EL (cell line): ENCODE measurements around the gene PER2.

Experiments used
- DNase-seq: peaks from one replicate; pipeline ENCODE4 v3.0.0-alpha.2; 2016

Gene PER2

DNA sequence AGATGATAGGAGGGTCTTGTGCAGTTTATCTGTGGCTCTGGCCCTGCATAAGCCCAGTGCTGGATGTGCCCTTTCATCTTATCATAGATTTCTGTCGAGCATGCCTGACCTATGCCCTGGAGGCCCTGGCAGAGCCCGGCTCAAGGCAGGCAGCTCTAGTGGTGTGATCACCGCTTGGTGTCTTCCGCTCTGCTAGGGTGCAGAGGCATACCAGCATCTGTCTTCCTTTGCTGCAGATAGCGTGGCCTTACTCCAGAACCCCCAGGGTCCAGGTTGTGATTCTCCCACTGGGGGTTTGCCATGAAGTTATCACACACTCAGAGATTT is 18.2 kb upstream of the PER2 start:
- no peak for DNase-seq

DNA sequence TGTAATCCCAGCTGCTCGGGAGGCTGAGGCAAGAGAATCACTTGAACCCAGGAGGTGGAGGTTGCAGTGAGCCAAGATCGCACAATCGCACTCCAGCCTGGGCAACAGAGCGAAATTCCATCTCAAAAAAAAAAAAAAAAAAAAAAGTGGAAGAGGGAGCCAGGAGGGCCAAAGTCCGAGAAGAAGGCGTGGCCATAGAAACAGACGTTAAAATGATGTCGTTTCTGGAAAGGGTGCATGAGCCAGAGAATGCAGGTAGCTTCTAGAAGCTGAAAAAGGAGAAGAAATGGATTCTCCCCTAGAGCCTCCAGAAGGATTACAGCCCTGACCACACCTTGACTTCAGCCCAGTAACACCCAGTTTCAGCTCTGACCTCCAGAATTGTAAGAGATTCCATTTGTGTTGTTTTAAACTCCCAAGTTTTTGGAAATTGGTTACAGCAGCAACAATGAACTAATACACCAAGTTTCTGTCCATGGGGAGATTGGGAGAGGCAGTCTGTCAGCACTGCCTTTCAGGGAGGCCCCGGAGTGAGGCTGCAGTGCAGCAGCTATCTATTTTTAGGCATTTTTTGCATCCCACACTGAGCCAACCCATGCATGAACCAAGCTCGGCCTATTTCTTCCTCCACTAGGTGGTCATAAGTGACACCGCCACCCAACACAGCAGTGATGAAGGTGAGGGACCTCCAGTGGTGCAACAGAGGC is 17.7 kb upstream of the PER2 start:
- no peak for DNase-seq

DNA sequence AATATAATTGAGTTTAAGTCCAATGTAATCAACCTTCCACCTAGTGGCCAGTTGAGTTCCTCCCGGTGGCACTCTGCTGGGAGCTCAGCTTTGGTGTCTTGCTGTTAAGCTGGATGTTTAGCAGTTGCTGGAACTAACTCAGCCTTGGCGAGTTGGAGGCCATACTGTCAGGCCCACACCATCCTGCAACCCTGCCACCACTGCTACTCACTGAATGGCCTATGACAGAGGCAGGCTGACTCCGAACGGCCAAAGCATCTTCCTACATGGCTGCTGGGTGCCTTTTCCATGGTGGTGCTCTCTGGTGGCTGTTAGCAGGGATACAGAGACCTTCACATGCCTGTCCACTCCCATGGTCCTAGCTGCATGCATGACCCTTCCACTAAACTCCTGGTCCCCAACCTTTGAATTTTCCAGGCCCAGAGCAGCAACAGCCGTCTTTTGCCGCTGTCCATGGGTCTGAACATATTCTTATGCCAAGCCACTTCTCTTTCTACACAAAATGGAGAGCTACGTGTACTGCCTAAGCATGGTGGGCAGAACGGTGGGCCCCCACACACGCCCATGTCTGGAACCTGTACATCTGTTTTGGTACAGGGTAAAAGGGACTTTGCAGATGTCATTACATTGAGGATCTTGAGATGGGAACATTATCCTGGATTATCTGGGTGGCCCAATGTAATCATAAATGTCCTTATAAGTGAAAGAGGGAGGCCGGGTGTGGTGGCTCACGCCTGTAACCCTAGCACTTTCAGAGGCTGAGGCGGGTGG is 16.9 kb upstream of the PER2 start:
- no peak for DNase-seq

DNA sequence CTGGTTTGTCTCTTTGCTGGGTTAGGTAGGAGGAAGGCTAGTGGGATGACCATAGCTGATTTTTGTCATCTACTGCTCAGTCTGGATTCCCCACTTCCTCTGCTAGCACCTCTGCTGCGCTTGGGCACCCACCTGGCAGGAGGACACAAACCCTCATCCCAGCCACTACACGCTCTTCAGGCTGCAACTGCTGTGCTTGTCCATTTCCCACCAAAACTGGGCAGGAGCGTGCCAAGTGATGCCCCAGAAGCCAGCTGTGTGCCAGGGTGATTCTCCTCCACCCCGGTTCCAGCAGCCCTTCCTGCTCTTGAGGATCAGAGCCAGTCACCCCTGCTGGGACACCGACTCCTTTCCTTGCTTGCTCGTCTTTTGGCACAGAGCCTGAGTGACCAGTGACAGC is 15.7 kb upstream of the PER2 start:
- DNase-seq: no peak

DNA sequence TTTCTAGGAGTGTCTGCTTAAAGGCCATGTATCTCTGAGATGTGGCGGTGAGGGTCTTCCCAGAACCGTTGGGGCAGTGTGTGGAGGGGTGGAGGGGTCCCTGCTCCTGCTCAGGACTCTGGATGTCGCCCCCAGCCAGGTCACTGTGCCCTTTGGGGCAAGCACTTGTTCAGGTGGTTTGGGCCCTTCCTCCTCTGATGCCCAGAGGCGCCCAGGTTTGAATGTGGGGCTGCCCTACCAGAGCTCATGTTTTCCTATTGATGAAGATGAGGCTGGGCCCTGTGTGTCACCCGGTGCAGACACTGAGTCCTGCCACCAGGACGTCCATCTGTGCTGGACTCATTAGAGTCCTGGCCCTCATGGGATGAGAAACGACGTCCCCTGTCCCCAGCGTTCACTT is 14.3 kb upstream of the PER2 start:
- DNase-seq: no peak

DNA sequence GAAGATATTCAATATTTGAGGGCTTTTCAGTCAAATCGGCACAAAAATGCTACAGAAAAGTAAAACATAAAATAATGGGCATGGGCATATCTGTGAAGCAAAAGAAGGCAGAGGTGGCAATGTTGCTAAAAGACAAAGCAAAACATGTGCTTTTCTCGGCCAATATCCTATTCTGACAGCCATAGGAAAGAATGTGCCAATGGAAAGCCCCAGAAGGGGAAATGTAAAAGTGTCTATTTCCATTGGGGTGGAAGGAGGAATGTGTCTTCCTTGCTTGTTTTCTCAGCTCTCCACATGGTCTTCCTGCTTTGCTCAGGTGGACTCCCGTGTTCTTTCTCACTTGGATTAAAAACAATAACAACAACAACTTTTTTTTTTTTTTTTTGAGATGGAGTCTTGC is 13.7 kb upstream of the PER2 start:
- DNase-seq: no peak

DNA sequence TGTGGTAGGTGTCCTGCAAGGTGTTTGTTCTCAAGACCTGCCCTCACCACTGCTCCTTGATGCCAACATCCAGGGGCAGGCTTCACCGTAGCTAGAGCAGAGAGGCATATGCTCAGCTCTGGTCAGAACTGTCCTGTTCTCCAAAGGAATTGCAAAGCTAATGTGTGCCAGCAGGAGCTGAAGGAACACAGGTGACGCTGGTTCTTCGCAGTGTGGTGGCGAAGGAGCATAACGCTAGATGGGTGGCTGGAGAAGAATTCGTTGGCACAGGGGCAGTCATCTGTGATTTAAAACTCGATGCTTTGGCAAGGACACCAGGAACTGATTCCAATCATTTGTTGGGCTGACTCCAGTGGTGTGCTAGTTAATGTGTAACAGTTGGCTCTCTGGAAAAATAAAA is 11.4 kb upstream of the PER2 start:
- DNase-seq: no peak

DNA sequence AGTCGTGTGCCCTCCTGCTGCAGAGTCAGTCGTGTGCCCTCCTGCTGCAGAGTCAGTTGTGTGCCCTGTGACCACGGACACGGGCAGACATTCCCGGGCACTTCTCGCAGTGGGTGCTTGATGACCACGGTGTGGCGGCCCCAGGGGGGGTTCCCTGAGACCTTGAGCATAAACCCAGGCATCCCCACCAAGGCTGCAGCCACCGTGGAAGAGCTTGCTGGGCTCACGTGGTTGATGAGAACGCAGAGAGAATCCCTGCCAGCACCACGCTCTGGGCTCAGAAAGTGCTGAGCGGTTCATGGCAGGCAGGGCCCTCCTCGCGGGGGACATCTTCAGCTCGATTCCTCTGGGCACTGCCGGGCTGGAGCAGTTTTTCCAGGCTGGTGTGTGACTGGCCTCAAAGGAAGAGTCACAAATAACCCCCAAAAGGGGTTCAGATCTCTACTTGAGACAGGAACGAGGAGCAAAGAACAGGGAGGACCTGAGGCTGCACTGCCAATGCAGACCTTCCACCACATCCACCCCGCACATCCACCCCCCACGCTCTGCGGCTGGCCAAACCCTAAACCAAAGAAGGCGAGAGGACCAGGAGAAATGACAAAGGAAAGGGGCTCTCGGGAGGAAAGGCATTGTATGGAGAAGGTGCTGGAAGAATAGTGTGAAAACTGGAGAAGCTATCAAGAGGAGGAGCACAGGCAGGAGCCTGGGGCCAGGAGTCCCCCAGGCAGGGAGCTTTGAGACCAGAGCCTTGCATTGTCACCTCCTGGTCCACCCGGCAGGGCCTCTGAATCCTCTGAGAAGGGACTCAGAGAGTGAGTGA is 8.4 kb upstream of the PER2 start:
- DNase-seq: no peak

DNA sequence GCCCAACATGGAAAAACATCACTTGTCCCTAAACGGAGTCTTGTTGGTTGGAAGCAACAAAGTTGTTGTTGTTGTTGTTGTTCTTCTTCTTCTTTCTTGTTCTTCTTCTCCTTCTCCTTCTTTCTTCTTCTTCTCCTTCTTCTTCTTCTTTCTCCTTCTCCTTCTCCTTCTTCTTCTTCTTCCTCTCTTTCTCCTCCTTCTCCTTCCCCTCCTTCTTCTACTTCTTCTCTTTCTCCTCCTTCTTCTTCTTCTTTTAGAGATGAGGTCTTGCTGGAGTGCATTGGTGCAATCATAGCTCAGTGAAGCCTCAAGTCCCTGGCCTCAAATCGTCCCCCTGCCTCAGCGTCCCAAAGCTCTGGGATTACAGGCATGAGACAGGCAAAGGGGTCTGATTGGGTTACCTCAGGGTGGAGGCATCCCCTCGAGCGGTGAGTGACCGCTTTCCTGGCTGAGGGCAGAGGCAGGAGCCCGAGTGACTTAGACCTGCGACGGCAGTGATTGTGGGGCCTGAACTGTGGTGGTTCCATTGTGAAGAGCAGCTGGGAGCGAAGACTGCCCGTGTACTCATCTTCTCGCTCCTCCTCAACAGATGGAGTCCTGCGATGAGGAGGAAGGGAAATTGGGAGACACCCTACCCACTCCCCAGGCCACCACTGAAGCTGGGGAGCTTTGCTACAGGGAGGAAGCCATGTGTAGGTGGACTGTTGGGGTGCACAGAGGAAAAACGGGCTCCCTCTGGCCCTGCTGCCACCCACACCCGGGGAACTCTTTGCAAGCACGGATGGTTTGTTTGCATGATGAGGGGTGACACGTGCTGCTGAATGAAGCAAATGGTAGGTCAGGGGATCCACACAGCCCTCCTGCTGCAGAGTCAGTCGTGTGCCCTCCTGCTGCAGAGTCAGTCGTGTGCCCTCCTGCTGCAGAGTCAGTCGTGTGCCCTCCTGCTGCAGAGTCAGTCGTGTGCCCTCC is 7.0 kb upstream of the PER2 start:
- no peak for DNase-seq

DNA sequence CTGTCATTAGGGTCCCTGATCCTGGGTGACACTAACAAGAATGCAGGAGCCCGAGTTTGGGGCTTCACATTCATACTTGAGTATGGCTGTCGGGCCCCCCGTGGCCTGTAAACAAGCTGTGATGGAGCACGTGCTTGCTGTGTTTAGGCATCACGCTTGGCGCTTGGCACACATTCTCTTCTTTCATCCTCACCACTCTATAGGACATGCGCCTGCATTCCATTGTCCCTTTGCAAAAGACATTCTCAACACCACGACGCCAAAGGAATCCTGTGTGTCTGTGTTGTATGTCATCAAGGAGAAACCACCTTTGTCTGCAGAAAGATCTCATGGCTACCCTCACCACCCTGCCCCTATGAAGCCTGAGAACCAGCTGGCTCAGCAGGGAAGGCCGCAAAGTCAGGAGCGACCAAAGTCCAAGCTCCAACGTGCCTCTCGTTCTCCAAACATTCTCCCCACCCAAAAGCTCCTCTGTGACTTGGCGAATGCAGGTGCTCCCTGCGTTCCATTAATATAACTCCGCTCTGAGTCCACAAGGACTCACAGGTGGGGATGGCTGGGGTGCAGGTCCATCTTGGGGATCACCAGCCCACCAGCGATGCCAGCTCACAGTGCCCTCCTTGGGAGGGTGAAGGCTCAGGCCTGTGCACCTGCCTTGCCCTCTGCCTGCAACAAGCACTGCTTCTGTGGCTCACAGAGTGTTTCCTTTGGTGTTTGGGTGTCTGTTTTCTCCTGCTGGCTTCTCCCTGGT is 6.2 kb upstream of the PER2 start:
- DNase-seq: no peak

DNA sequence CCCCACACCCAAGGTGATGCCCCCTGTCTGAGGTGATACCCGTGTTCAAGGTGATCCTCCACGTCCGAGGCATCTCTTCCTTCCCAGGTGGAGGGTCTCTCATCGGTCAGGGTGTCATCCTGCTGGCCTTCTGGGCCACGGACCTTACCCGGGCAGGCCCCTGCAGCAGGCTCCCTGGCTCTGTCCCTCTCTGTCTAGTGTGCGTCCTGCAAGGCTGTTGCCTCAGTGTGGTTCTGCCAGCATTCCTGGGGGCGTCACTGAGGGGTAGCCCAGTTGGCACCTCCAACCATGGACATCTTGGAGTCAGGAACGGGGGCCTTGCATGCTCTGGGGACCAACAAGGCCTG is 5.6 kb upstream of the PER2 start:
- DNase-seq: no peak

DNA sequence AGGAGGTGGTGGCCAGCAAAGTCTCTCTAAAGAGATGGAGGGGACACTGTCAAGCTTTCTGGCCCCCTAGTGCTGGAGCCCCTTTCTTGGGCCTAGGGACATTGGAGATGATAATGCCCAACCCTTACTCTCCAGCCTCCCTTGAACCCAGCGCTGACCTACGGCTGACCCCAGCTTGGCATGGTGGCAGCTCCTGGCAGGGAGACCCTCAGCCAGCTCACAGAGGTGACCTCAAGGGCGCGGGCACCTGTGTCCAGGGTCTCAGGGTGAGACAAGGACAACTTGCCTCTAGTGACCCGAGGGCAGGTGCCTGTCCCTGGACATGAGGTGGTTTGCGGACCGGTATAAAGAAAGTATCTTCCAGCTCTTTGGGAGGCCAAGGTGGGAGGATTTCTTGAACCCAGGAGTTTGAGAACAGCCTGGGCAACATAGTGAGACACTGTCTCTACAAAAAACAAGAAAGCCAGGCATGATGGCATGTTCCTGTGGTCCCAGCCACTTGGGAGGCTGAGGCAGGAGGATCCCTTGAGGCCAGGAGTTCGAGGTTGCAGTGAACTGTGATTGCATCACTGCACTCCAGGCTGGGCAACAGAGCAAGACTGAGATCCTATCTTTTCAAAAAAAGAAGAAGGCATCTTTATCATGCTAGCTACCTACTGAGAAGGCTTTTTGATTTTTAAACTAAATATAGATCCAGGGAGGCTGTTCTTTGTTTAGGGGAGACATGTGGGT is 3.3 kb upstream of the PER2 start:
- DNase-seq: no peak

DNA sequence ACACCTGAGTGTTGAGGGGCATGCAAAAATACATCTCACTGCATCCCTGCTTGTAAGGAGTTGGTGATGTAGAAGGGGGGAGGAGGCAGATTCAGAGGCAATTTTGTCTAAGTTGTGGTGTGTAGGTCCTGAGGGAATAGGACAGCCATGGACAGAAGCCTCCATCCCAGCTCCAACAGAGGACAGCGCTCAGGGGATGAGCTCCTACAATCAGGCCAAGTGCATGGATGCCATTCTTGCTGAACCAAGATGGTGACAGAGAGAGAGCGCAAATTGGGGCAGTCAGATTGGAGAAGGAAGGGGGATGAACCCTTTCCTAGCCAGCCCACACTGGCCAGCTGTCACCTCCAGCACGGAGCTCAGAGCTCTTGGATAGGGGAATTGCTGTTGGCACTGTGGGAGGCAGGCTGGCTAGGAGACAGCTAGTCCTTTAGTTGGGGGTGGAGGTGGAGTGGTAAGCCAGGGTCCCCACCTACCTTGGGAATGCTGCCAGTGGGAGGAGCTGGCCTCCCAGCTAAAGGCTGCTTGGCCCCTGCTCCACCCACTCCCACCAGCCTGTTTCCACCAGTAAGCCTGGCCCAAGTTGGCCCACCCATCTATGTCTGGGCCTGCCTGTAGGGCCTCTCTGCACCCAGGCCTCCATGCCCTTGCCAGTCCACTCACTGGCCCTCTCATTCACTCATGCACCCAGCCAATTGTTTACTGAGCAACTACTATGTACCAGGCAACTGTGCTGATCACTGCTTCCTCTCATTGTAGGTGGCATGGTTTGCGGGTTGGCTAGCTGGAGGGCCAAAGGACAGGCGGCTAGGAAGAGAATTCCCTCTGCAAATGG is 2.5 kb upstream of the PER2 start:
- no peak for DNase-seq

DNA sequence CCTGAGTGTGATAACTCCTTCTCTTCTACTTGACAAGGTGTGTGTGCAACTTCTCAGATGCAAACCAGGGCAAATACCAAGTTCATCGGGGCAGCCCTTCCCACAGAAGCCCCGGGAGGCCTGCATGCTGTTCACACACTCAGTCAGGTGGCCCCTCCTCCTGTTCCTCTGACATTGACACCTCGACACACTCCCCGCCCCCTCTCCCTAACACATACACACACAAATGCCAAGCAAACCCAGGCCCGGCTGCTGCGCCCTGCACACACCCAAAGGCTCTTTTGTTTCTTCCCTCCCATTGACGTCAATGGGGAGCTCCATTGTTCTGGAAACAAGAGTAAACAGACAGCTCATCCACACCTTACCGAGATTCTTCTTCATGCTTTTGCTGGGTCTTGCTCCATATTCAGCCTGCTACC is 1.7 kb upstream of the PER2 start:
- DNase-seq: no peak

DNA sequence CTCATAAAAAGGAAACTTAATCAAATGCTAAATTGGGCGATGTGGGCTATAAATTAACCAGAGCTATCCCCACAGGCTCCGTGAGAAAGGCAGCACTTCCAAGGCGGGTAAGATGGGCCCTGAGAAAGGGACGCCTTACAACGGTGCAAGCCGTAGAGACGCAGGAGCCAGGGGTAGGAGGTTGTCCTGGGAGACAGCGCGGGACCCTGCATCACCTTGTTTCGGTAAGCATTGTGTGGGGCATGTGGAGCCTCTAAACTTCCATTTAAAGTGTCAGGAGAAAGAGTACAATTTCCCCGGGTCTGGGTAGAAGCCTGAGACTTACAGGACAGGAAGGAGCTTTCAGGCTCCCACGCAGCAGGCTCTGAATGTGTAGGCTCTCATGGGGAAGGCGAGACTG is 1.2 kb upstream of the PER2 start:
- no peak for DNase-seq

DNA sequence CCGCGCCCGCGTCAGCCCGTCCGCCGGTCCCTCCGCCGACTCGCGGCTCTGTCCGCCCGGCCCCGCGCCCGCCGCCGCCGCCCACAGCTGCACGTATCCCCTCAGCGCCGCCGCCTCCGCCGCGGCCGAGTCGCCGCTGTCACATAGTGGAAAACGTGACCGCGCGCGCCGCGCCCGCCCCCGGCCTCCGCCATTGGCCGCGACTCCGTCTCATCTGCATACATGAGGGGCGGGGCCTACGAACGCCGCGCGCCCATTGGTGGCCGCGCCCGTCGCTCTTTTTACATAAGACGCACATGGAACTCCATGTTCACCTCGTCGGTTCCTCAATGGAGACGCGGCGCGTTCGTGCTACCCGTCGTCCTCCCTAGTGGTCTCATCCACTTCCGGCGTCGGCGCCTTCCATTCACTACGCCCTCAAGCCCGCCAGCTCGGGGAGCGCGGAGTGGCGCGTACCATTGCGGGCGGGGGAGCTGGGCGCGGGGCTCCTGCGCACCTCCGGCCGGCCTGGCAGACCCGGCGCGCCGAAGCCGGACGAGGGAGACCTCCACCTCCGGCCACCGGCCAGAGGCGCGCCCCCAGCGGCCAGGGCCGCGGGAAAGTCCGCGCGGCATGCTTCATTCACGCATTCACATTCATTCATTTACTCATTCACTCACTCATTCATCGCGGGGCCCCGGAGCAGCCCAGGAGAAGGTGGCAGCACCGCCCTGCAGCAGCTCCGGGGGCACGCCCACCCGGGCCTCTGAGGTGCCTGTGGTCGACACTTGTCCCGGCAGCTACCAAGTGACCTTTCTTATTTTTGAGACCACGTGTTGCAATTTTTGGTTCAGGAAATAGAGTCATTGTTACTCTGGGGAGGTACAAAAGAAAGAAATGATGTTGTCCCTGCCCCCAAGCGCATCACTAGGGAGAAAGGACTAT is 502 bp upstream of the PER2 start:
- DNase-seq: peak; percentile 98

DNA sequence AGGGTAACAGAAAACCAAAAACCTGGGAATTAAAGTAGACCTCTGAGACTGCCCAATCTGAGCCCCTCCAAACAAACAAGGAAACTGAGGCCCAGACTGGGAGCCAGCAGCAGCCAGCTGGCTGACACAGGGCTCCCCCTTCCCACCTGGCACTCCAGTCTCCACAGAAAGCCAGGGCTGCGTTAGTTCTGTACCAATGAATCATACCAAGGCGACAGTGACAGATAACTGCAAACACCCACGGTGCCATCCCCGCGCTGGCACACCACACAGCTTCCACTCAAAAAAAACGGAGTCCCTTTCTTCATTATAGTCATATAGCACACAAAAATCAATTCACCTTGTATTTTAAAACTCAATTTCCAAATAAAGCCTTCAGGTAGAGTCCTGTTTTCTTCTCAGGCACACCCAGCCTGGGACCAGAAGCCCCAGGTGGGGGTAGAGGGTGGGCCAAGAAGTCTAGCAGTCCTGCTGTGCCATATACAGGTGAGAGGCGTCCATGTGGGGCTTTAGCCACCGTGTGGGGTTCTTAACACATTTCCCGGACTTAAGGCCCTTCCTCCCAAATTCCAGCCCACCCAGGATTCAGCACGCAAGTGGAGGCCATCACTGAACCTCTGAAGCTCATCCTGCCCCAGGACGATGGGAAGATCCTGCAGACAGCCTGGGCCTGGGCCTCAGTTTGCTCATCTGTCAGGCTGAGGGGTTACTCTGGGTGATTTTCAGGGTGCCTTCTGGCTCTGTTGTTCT is 1.2 kb downstream of the PER2 start:
- DNase-seq: no peak

DNA sequence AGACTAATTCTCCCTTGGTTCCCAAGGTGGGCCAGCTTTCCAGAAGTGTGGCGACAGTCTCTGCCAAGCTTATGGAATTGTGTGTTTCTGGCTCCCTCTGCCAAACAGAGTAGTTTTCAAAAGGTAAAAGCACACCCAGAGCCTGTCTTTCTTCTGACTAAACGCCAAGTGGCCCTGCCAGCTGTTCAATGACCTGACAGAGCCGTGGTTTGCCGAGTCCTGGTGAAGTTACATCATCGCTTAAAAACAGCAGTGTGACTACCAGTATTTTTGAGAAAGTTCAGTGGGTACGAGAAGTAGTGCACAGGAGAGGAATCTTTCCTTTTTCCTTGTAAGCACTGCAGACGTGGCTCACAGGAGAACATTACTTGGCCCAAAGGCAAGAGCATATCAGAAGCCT is 1.9 kb downstream of the PER2 start:
- peak; percentile 69 for DNase-seq

DNA sequence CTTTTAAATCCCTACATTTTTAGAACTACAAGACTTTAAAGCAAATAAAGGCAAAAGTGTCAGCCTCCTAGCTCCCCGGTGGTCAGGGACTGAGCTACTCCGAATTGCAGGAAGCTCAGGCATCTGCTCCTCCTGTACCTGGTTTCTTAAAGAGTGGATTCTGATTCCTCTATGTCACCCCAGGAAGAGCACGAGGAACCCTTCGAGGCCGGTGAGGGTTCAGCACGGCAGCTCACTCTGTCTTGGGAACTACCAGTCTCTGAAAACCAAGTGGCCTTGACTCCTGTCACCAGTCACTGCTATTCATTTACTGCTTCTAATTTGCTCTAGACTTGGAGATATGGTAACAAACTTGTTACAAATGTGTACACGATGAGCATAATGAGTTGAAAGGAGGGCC is 2.3 kb downstream of the PER2 start:
- DNase-seq: no peak
